ENCODE results near the gene PRCC.

Gene PRCC

DNA sequence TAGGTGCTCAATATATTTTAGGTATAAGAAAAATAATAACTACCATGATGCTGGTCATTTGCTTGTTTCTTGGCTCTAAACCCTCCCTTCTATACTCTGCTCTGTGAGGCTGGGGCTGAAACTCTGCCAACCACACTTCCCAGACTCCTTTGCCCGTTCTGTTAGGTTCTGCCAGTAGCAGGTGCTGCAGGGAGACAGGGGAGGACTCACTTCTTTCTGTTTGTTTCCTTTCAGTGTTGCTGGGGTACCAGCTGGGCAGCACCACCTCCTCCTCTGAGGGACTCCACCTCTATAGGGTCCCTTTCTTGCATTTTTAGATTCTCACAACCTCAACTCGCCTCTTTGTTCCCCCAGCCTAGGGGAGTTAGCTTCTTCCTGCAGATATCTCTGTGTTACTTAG is 66.3 kb downstream of the PRCC start:
- DNase-seq (ENCODE audit: low spot score) = no peak
- Histone ChIP-seq H3K9me3 (replicated peaks in 1 of 2; ENCODE audit: control insufficient read depth in 2 of 2, insufficient read depth in 1 of 2, low read depth in 1 of 2, low read length in 2 of 2) (no peaks in the 10 kb centered on the region), H3K23ac (ENCODE audit: low read depth, low read length, poor library complexity) (no peak overlapping the region), H3K4me1 (ENCODE audit: control insufficient read depth in 2 of 2, insufficient read depth in 1 of 2, low read depth in 1 of 2, low read length in 2 of 2) (no peaks in the 10 kb centered on the region), H2BK15ac (ENCODE audit: low read length) (no peak overlapping the region), H3K4me2 (ENCODE audit: insufficient read depth, low read length, poor library complexity, severe bottlenecking) (no peak overlapping the region), H3K27me3 (ENCODE audit: control insufficient read depth in 3 of 3, insufficient read depth in 3 of 3, low read depth in 1 of 3, low read length in 3 of 3) (peaks cover 0 to 83% (median 0%) of the 10 kb centered on the region in 3 experiments), H3K36me3 (replicated peaks in 1 of 2; ENCODE audit: control insufficient read depth in 2 of 2, insufficient read depth in 2 of 2, low read length in 2 of 2) (no peaks in the 10 kb centered on the region), H3K14ac (ENCODE audit: low read length) (no peak overlapping the region), H2AFZ (ENCODE audit: low read length) (no peak overlapping the region), H3K4ac (ENCODE audit: low read length) (no peak overlapping the region), H3K9ac (ENCODE audit: low read depth, low read length, poor library complexity) (no peak overlapping the region), H3K27ac (replicated peaks; ENCODE audit: low read length) (no peak overlapping the region), H2BK12ac (ENCODE audit: low read length) (no peak overlapping the region), H2BK120ac (ENCODE audit: low read depth, low read length) (no peak overlapping the region), H4K91ac (ENCODE audit: low read depth, low read length, poor library complexity) (no peak overlapping the region), H3K4me3 (ENCODE audit: low read length in 2 of 2) (no peak overlapping the region), H4K8ac (ENCODE audit: low read depth, low read length) (no peak overlapping the region), H2AK5ac (ENCODE audit: low read depth, low read length) (no peak overlapping the region), H3K18ac (ENCODE audit: low read length) (no peak overlapping the region), H2BK5ac (ENCODE audit: low read length) (no peak overlapping the region), H3K79me1 (ENCODE audit: low read depth, low read length) (no peaks in the 10 kb centered on the region)
- WGBS, 2 donors (ENCODE audit: extremely low coverage in 2 of 2, insufficient read length in 2 of 2, insufficient replicate concordance in 1 of 2) = no CpG with 5 or more reads among the region's 2 CpGs

DNA sequence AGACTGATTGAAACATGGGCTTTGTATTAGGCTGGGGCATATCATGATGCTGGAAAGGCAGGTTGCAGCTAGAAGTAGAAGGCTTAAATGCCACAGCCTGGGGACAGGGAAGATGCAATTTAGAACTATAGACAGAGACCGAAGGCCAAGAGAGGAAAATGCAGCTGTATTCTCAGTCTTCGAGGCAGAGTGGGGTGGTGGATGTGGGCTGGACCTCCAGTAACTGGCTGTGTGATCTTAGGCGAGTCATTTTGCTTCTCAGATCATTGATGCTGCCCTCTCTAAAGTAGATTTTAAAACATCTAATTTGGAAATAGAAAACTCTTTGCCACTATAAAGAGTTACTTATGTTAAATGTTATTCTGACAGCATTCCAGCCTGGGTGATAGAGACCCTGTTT is 67.0 kb downstream of the PRCC start:
- H4K91ac ChIP-seq (ENCODE audit: low read depth, low read length, poor library complexity) = no peak overlapping the region
- H3K27me3 ChIP-seq (ENCODE audit: control insufficient read depth in 3 of 3, insufficient read depth in 3 of 3, low read depth in 1 of 3, low read length in 3 of 3) = peaks cover 0 to 76% (median 0%) of the 10 kb centered on the region in 3 experiments
- no peaks in the 10 kb centered on the region for H3K36me3 ChIP-seq (replicated peaks in 1 of 2; ENCODE audit: control insufficient read depth in 2 of 2, insufficient read depth in 2 of 2, low read length in 2 of 2)
- H3K4me1 ChIP-seq (ENCODE audit: control insufficient read depth in 2 of 2, insufficient read depth in 1 of 2, low read depth in 1 of 2, low read length in 2 of 2) = peaks cover 4% of the 10 kb centered on the region in 2 donors
- H2AK5ac ChIP-seq (ENCODE audit: low read depth, low read length) = no peak overlapping the region
- H2BK5ac ChIP-seq (ENCODE audit: low read length) = no peak overlapping the region
- H3K4ac ChIP-seq (ENCODE audit: low read length) = no peak overlapping the region
- H2AFZ ChIP-seq (ENCODE audit: low read length) = no peak overlapping the region
- no peak overlapping the region for H2BK120ac ChIP-seq (ENCODE audit: low read depth, low read length)
- H4K8ac ChIP-seq (ENCODE audit: low read depth, low read length) = no peak overlapping the region
- H3K9ac ChIP-seq (ENCODE audit: low read depth, low read length, poor library complexity) = no peak overlapping the region
- no peak overlapping the region for H2BK15ac ChIP-seq (ENCODE audit: low read length)
- H3K79me1 ChIP-seq (ENCODE audit: low read depth, low read length) = no peaks in the 10 kb centered on the region
- H3K4me2 ChIP-seq (ENCODE audit: insufficient read depth, low read length, poor library complexity, severe bottlenecking) = no peak overlapping the region
- no peak overlapping the region for H2BK12ac ChIP-seq (ENCODE audit: low read length)
- no peak overlapping the region for H3K23ac ChIP-seq (ENCODE audit: low read depth, low read length, poor library complexity)
- no peaks in the 10 kb centered on the region for H3K9me3 ChIP-seq (replicated peaks in 1 of 2; ENCODE audit: control insufficient read depth in 2 of 2, insufficient read depth in 1 of 2, low read depth in 1 of 2, low read length in 2 of 2)
- no peak overlapping the region for H3K18ac ChIP-seq (ENCODE audit: low read length)
- no CpG with 5 or more reads among the region's 3 CpGs for WGBS, 2 donors (ENCODE audit: extremely low coverage in 2 of 2, insufficient read length in 2 of 2, insufficient replicate concordance in 1 of 2)
- no peak overlapping the region for H3K4me3 ChIP-seq (ENCODE audit: low read length in 2 of 2)
- H3K14ac ChIP-seq (ENCODE audit: low read length) = no peak overlapping the region
- DNase-seq (ENCODE audit: low spot score) = no peak
- H3K27ac ChIP-seq (replicated peaks; ENCODE audit: low read length) = no peak overlapping the region

DNA sequence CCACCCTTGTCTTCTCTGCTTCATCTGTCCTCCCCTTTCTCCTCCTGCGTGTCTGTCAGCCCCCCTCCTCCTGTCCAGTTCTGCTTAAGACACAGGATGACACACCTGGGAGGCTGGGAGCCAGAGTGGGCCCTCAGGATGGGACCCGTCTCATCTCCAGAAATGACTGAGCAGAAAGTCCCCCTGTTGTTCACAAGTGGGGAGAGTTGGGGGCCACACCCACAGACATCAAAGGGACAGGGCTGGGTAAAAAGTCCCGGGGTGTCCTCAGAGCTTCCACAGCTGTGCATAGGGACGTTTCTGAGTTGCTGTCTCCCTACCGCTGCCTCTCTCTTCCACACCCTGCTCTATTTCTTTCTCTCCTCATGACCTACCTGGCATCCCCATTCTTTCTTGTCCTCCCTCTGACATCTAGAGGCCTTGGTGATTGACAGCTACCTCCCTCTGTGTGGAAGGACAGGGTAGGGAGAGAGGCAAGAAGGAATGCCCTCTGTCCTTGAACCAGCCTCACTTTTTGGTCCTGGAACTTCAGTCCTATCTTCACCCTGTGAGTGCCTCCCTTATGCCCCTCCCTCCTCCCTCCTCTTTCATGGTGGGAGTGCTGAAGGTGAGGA is 68.8 kb downstream of the PRCC start:
- Histone ChIP-seq H2AK5ac (ENCODE audit: low read depth, low read length) (no peak overlapping the region), H3K4me2 (ENCODE audit: insufficient read depth, low read length, poor library complexity, severe bottlenecking) (no peak overlapping the region), H2AFZ (ENCODE audit: low read length) (no peak overlapping the region), H3K36me3 (replicated peaks in 1 of 2; ENCODE audit: control insufficient read depth in 2 of 2, insufficient read depth in 2 of 2, low read length in 2 of 2) (no peaks in the 10 kb centered on the region), H2BK5ac (ENCODE audit: low read length) (no peak overlapping the region), H3K9ac (ENCODE audit: low read depth, low read length, poor library complexity) (no peak overlapping the region), H3K27me3 (ENCODE audit: control insufficient read depth in 3 of 3, insufficient read depth in 3 of 3, low read depth in 1 of 3, low read length in 3 of 3) (peaks cover 0 to 68% (median 0%) of the 10 kb centered on the region in 3 experiments), H3K4me3 (ENCODE audit: low read length in 2 of 2) (no peak overlapping the region), H3K23ac (ENCODE audit: low read depth, low read length, poor library complexity) (no peak overlapping the region), H3K18ac (ENCODE audit: low read length) (no peak overlapping the region), H3K14ac (ENCODE audit: low read length) (no peak overlapping the region), H3K79me1 (ENCODE audit: low read depth, low read length) (no peaks in the 10 kb centered on the region), H4K91ac (ENCODE audit: low read depth, low read length, poor library complexity) (no peak overlapping the region), H2BK15ac (ENCODE audit: low read length) (no peak overlapping the region), H3K4ac (ENCODE audit: low read length) (no peak overlapping the region), H3K4me1 (ENCODE audit: control insufficient read depth in 2 of 2, insufficient read depth in 1 of 2, low read depth in 1 of 2, low read length in 2 of 2) (peaks cover 12 to 13% of the 10 kb centered on the region in 2 donors), H3K9me3 (replicated peaks in 1 of 2; ENCODE audit: control insufficient read depth in 2 of 2, insufficient read depth in 1 of 2, low read depth in 1 of 2, low read length in 2 of 2) (no peaks in the 10 kb centered on the region), H3K27ac (replicated peaks; ENCODE audit: low read length) (no peak overlapping the region), H2BK120ac (ENCODE audit: low read depth, low read length) (no peak overlapping the region), H2BK12ac (ENCODE audit: low read length) (no peak overlapping the region), H4K8ac (ENCODE audit: low read depth, low read length) (no peak overlapping the region)
- WGBS, 2 donors (ENCODE audit: extremely low coverage in 2 of 2, insufficient read length in 2 of 2, insufficient replicate concordance in 1 of 2) = no CpG with 5 or more reads among the region's 5 CpGs
- no peak for DNase-seq (ENCODE audit: low spot score)

DNA sequence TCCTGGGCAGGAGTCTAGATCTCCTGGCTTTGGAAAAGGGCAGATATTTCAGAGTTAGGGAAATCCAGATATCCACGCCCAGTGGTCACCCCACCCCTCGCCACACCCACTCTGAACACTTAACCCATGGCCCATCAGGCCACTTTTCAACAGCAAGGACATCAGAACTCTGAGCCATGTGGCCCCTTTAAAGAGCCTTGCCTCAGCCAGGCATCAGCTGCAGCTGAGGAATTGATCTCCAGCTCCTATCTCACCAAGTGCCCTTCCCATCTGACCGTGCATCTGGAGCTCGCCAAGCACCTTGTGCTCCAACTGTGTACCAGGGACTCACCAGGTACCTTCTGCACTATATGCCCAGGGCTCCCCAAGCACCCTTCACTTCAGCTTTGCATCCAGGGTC is 69.6 kb downstream of the PRCC start:
- WGBS, 2 donors (ENCODE audit: extremely low coverage in 2 of 2, insufficient read length in 2 of 2, insufficient replicate concordance in 1 of 2) = no CpG with 5 or more reads among the region's 4 CpGs
- H4K8ac ChIP-seq (ENCODE audit: low read depth, low read length) = no peak overlapping the region
- H3K4me1 ChIP-seq (ENCODE audit: control insufficient read depth in 2 of 2, insufficient read depth in 1 of 2, low read depth in 1 of 2, low read length in 2 of 2) = peaks cover 12 to 13% of the 10 kb centered on the region in 2 donors
- H2BK5ac ChIP-seq (ENCODE audit: low read length) = no peak overlapping the region
- no peak overlapping the region for H2BK120ac ChIP-seq (ENCODE audit: low read depth, low read length)
- H4K91ac ChIP-seq (ENCODE audit: low read depth, low read length, poor library complexity) = no peak overlapping the region
- H3K27me3 ChIP-seq (ENCODE audit: control insufficient read depth in 3 of 3, insufficient read depth in 3 of 3, low read depth in 1 of 3, low read length in 3 of 3) = peaks cover 0 to 67% (median 1%) of the 10 kb centered on the region in 3 experiments
- DNase-seq (ENCODE audit: low spot score) = no peak
- H3K4me2 ChIP-seq (ENCODE audit: insufficient read depth, low read length, poor library complexity, severe bottlenecking) = no peak overlapping the region
- H3K4ac ChIP-seq (ENCODE audit: low read length) = no peak overlapping the region
- no peaks in the 10 kb centered on the region for H3K36me3 ChIP-seq (replicated peaks in 1 of 2; ENCODE audit: control insufficient read depth in 2 of 2, insufficient read depth in 2 of 2, low read length in 2 of 2)
- H3K23ac ChIP-seq (ENCODE audit: low read depth, low read length, poor library complexity) = no peak overlapping the region
- H3K27ac ChIP-seq (replicated peaks; ENCODE audit: low read length) = no peak overlapping the region
- H3K4me3 ChIP-seq (ENCODE audit: low read length in 2 of 2) = no peak overlapping the region
- H3K9me3 ChIP-seq (replicated peaks in 1 of 2; ENCODE audit: control insufficient read depth in 2 of 2, insufficient read depth in 1 of 2, low read depth in 1 of 2, low read length in 2 of 2) = no peaks in the 10 kb centered on the region
- H3K18ac ChIP-seq (ENCODE audit: low read length) = no peak overlapping the region
- H2AFZ ChIP-seq (ENCODE audit: low read length) = no peak overlapping the region
- no peak overlapping the region for H2BK12ac ChIP-seq (ENCODE audit: low read length)
- no peak overlapping the region for H3K9ac ChIP-seq (ENCODE audit: low read depth, low read length, poor library complexity)
- H2BK15ac ChIP-seq (ENCODE audit: low read length) = no peak overlapping the region
- no peaks in the 10 kb centered on the region for H3K79me1 ChIP-seq (ENCODE audit: low read depth, low read length)
- H3K14ac ChIP-seq (ENCODE audit: low read length) = no peak overlapping the region
- no peak overlapping the region for H2AK5ac ChIP-seq (ENCODE audit: low read depth, low read length)

Data from neuronal stem cell (in vitro differentiated cells).